ENCODE results near the gene PCID2. TPM values are rescaled to one million over a fixed set of nuclear protein-coding genes. Genes with fewer than 3 reads are reported as not detected.

PCID2 gene
- total RNA-seq, 1 donor = 48.5 TPM

DNA sequence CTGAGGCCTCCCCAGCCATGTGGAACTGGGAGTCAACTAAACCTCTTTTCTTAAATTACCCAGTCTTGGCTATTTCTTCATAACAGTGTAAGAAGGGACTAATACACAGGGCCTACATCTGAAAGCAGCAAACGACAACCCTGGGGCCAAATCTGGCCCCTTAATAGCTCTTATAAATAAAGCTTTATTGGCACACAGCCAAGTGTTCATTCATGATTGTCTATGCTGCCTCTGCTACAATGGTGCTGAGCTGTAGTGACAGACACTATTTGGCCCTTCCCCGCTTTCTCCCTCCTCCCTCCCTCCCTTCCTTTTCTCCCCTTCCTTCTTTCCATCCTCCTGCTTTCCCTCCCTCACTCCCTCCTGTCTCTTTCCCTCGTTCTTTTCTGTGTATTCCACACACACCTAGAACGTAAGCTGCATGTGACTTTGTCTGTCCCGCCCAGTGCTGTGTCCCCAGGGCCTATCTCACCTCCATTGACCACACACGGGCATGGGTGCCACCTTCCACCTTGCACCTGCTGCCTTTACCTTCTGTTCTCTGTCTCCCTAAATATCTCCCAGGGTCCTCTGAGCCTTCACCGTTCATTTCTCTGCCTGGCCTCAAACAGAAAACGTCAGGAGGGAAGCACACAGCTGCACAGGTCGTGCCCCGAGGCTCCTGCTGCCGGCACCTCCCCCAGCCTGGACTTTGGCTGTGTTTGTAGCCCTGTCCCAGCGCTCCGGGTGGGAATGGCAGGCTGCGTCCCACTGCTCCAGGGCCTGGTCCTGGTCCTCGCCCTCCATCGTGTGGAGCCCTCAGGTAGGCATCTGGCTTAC lies 50.3 kb downstream of the PCID2 start, which contains the start of gene PROZ:
Gene PROZ (plus strand): TSS at position 720 of the 819 bp plus-strand sequence. CDS start 13 bp downstream, at position 733.
- H2AFZ ChIP-seq (ENCODE audit: low read length) = peak within 1 kb of the TSS; percentile 17
- no peak within 1 kb of the TSS for H3K27ac ChIP-seq (ENCODE audit: low read depth, low read length)
- no peaks in the 10 kb centered on the region for H3K36me3 ChIP-seq (ENCODE audit: insufficient read depth, low read length)
- no peak within 1 kb of the TSS for H3K4me2 ChIP-seq (ENCODE audit: insufficient read depth, low read length)
- no peaks in the 10 kb centered on the region for H4K20me1 ChIP-seq (ENCODE audit: insufficient read depth, low read length)
- H3K4me1 ChIP-seq (ENCODE audit: insufficient read depth, low read length) = peaks cover 5% of the 10 kb centered on the region
- H3K27me3 ChIP-seq (ENCODE audit: insufficient read depth, low read length) = peaks cover 12% of the 10 kb centered on the region
- TF ChIP-seq, protein P1, sequence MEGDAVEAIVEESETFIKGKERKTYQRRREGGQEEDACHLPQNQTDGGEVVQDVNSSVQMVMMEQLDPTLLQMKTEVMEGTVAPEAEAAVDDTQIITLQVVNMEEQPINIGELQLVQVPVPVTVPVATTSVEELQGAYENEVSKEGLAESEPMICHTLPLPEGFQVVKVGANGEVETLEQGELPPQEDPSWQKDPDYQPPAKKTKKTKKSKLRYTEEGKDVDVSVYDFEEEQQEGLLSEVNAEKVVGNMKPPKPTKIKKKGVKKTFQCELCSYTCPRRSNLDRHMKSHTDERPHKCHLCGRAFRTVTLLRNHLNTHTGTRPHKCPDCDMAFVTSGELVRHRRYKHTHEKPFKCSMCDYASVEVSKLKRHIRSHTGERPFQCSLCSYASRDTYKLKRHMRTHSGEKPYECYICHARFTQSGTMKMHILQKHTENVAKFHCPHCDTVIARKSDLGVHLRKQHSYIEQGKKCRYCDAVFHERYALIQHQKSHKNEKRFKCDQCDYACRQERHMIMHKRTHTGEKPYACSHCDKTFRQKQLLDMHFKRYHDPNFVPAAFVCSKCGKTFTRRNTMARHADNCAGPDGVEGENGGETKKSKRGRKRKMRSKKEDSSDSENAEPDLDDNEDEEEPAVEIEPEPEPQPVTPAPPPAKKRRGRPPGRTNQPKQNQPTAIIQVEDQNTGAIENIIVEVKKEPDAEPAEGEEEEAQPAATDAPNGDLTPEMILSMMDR (IDR thresholded peaks at IDR 0.05; ENCODE audit: extremely low read depth, low read depth, low read length) = no peak
- no peaks in the 10 kb centered on the region for H3K79me2 ChIP-seq (ENCODE audit: insufficient read depth, low read length)
- no peak within 1 kb of the TSS for H3K4me3 ChIP-seq (ENCODE audit: insufficient read depth, low read length)
- H3K9me3 ChIP-seq (ENCODE audit: low read depth, low read length) = no peaks in the 10 kb centered on the region
- DNase-seq (ENCODE audit: insufficient read length, low spot score, missing footprints) = peak; percentile 60

DNA sequence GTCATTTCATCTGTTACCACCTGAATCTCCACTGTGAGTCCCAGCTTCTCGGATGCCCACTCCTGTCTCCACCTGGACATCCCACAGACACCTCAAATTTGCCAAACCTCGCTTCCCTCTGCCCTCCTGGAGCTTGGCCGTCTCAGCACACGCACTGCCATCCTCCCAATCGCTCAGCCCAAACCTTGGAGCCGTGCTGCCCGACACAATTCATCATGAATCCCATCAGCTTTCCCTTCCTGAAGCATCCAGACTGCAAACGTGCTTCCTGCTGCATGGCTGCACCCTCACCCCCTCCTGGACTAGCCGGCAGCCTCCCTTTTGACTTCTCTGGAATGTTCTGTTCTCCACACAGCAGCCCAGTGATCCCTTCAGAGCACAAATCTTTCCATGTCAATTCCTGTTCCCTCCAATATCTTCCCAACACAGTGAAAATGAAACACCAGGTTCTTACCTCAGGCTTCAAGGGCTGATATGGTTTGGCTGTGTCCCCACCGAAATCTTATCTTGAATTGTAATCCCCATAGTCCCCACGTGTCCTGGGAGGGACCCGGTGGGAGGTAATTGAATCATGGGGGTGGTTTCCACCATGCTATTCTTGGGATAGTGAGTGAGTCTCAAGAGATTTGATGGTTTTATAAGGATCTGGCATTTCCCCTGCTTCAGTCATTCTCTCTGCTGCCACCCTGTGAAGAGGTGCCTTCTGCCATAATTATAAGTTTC lies 51.1 kb downstream of the PCID2 start:
- peak overlapping the region; percentile 17 for H2AFZ ChIP-seq (ENCODE audit: low read length)
- H3K27ac ChIP-seq (ENCODE audit: low read depth, low read length) = no peak overlapping the region
- TF ChIP-seq, protein P1 (IDR thresholded peaks at IDR 0.05; ENCODE audit: extremely low read depth, low read depth, low read length) = no peak
- peaks cover 6% of the 10 kb centered on the region for H3K27me3 ChIP-seq (ENCODE audit: insufficient read depth, low read length)
- no peaks in the 10 kb centered on the region for H3K79me2 ChIP-seq (ENCODE audit: insufficient read depth, low read length)
- no peaks in the 10 kb centered on the region for H3K9me3 ChIP-seq (ENCODE audit: low read depth, low read length)
- H3K4me3 ChIP-seq (ENCODE audit: insufficient read depth, low read length) = no peak overlapping the region
- peak; percentile 34 for DNase-seq (ENCODE audit: insufficient read length, low spot score, missing footprints)
- H3K4me2 ChIP-seq (ENCODE audit: insufficient read depth, low read length) = no peak overlapping the region
- no peaks in the 10 kb centered on the region for H4K20me1 ChIP-seq (ENCODE audit: insufficient read depth, low read length)
- H3K4me1 ChIP-seq (ENCODE audit: insufficient read depth, low read length) = peaks cover 12% of the 10 kb centered on the region
- H3K36me3 ChIP-seq (ENCODE audit: insufficient read depth, low read length) = no peaks in the 10 kb centered on the region

DNA sequence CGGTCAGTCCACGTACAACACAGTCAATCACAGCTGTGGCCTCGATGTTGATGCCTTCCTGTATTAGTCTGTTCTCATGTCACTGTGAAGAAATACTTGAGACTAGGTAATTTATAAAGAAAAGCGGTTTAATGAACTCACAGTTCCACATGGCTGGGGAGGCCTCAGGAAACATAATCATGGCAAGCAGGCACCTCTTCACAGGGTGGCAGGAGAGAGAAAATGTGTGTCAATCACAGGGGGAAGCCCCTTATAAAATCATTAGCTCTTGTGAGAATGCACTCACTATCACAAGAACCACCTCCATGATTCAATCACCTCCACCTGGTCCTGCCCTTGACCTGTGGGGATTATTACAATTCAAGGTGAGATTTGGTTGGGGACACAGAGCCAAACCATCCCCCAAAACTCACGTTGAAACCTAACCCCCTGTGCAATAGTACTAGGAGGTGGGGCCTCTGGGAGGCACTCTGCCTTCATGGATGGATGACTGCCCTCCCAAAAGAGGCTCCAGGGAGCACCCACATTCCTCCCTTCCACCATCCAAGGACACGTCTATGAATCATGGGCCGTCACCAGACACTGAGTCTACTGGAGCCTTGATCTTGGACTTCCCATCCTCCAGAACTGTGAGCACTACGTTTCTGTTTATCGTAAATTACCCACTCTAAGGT lies 52.4 kb downstream of the PCID2 start:
- Histone ChIP-seq H3K27ac (ENCODE audit: low read depth, low read length) (no peak overlapping the region), H3K79me2 (ENCODE audit: insufficient read depth, low read length) (no peaks in the 10 kb centered on the region), H2AFZ (ENCODE audit: low read length) (no peak overlapping the region), H3K9me3 (ENCODE audit: low read depth, low read length) (no peaks in the 10 kb centered on the region), H3K27me3 (ENCODE audit: insufficient read depth, low read length) (peaks cover 5% of the 10 kb centered on the region), H3K4me2 (ENCODE audit: insufficient read depth, low read length) (no peak overlapping the region), H3K36me3 (ENCODE audit: insufficient read depth, low read length) (no peaks in the 10 kb centered on the region), H3K4me3 (ENCODE audit: insufficient read depth, low read length) (no peak overlapping the region), H3K4me1 (ENCODE audit: insufficient read depth, low read length) (peaks cover 16% of the 10 kb centered on the region), H4K20me1 (ENCODE audit: insufficient read depth, low read length) (no peaks in the 10 kb centered on the region)
- DNase-seq (ENCODE audit: insufficient read length, low spot score, missing footprints) = no peak
- TF ChIP-seq, protein P1 (IDR thresholded peaks at IDR 0.05; ENCODE audit: extremely low read depth, low read depth, low read length) = no peak
